Measurements from ENCODE around the gene STEAP1B.
A peak's percentile ranks its signal among the peaks of the same experiment; 100 is the strongest.
"Not testable (repeated sequence)": the region's sequence is repeated elsewhere in the genome, so short reads cannot be mapped to it uniquely, and the experiment has no call there.

STEAP1B gene

DNA sequence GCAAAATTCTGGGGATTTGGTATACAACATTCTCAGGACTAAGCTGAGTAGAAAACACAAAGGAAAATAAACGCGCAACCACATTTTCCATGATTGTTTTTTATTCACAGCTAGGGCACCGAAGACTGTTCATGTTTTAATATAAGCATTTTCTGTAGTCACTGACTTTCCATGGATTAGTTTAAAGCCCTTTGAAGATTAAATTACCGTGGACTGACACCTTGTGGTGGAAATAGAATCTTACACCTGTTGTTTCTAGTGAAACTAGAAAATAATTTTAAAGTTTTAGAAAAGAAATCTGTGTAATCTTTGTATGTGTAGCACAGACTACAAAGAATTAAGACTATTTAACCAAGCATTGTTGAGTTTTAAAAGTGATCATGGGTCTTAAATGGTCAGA is 1.3 kb upstream of the STEAP1B start:
- not testable (repeated sequence) for H3K27ac ChIP-seq (ENCODE audit: poor library complexity, severe bottlenecking); ATAC-seq (ENCODE audit: low read depth); DNase-seq (ENCODE audit: low spot score); H3K36me3 ChIP-seq (ENCODE audit: low read depth); H3K4me3 ChIP-seq (ENCODE audit: severe bottlenecking); H3K9me3 ChIP-seq (ENCODE audit: severe bottlenecking); H3K4me1 ChIP-seq (ENCODE audit: insufficient read depth, poor library complexity, severe bottlenecking); H3K27me3 ChIP-seq (ENCODE audit: insufficient read depth, poor library complexity, severe bottlenecking)
- TF ChIP-seq CTCF (IDR thresholded peaks at IDR 0.05; ENCODE audit: poor library complexity, severe bottlenecking): peak; percentile 54

DNA sequence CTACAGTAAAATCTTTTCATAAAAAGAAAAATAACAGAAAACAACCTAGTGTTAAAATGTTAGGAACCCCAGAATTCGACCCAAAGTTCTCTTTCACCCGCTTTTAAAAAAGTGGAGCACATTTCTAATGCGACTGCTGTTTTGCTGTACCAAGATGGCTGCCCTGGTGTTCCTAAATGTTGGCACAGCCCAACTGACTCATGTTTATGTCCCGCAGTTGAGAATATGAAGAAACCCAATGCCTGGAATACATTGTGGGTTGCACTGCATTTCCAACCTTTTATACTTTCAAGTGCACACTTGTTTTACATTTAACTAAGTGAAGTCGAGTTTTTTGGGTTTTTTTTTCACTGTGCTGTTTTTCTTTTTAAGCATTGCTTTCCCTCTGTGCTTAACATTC is 944 bp downstream of the STEAP1B start:
- no peaks in the 10 kb centered on the region for H3K9me3 ChIP-seq (ENCODE audit: severe bottlenecking)
- TF ChIP-seq CTCF (IDR thresholded peaks at IDR 0.05; ENCODE audit: poor library complexity, severe bottlenecking): no peak
- peaks cover 3% of the 10 kb centered on the region; the same call in 1 of the 2 replicates for H3K36me3 ChIP-seq (ENCODE audit: low read depth)
- H3K27me3 ChIP-seq (ENCODE audit: insufficient read depth, poor library complexity, severe bottlenecking): no peaks in the 10 kb centered on the region
- H3K4me3 ChIP-seq (ENCODE audit: severe bottlenecking): no peak overlapping the region
- H3K27ac ChIP-seq (ENCODE audit: poor library complexity, severe bottlenecking): peak overlapping the region; percentile 89
- DNase-seq (ENCODE audit: low spot score) (no peak), ATAC-seq (ENCODE audit: low read depth) (no peak)
- H3K4me1 ChIP-seq (ENCODE audit: insufficient read depth, poor library complexity, severe bottlenecking): peaks cover 15% of the 10 kb centered on the region

DNA sequence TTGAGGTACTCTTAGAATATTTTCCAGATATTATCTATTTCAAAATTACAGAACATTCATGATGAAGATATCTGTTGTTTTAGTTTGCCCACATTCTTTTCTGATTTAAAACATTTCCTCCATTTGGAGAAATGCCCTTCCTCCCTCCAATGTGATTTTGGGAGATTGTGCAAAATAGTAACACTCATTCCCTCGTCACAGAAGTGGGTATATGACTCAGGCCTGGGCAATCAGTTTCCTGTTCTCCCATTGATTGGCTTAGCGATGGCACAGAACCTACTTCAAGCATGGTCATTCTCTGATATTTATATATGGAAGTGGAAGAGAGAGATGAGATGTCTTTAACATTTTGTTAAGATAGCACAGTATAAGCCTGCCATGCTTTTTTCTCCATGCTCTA is 3.1 kb downstream of the STEAP1B start:
- DNase-seq (ENCODE audit: low spot score); H3K9me3 ChIP-seq (ENCODE audit: severe bottlenecking); H3K27me3 ChIP-seq (ENCODE audit: insufficient read depth, poor library complexity, severe bottlenecking); H3K36me3 ChIP-seq (ENCODE audit: low read depth); H3K4me3 ChIP-seq (ENCODE audit: severe bottlenecking): not testable (repeated sequence)
- H3K27ac ChIP-seq (ENCODE audit: poor library complexity, severe bottlenecking): peak overlapping the region; percentile 89
- H3K4me1 ChIP-seq (ENCODE audit: insufficient read depth, poor library complexity, severe bottlenecking): peaks cover 15% of the 10 kb centered on the region
- ATAC-seq (ENCODE audit: low read depth): peak; percentile 58

- DNase-seq (ENCODE audit: low spot score); H3K27me3 ChIP-seq (ENCODE audit: insufficient read depth, poor library complexity, severe bottlenecking); H3K36me3 ChIP-seq (ENCODE audit: low read depth); H3K9me3 ChIP-seq (ENCODE audit: severe bottlenecking); H3K4me3 ChIP-seq (ENCODE audit: severe bottlenecking): not testable (repeated sequence)
- peak; percentile 71 for ATAC-seq (ENCODE audit: low read depth)
- Histone ChIP-seq H3K4me1 (ENCODE audit: insufficient read depth, poor library complexity, severe bottlenecking) (peaks cover 15% of the 10 kb centered on the region), H3K27ac (ENCODE audit: poor library complexity, severe bottlenecking) (peak overlapping the region; percentile 89)
Observed at GRCh38 chr7:22496296-22496888, 3.6 kb downstream of the STEAP1B start.

GRCh38 chr7:22493160-22493925 is 6.6 kb downstream of the STEAP1B start:
- H3K27me3 ChIP-seq (ENCODE audit: insufficient read depth, poor library complexity, severe bottlenecking); DNase-seq (ENCODE audit: low spot score); H3K27ac ChIP-seq (ENCODE audit: poor library complexity, severe bottlenecking); ATAC-seq (ENCODE audit: low read depth); H3K4me3 ChIP-seq (ENCODE audit: severe bottlenecking); H3K9me3 ChIP-seq (ENCODE audit: severe bottlenecking): not testable (repeated sequence)
- H3K36me3 ChIP-seq (ENCODE audit: low read depth): peaks cover 13% of the 10 kb centered on the region; the same call in 1 of the 2 replicates
- peaks cover 15% of the 10 kb centered on the region for H3K4me1 ChIP-seq (ENCODE audit: insufficient read depth, poor library complexity, severe bottlenecking)

DNA sequence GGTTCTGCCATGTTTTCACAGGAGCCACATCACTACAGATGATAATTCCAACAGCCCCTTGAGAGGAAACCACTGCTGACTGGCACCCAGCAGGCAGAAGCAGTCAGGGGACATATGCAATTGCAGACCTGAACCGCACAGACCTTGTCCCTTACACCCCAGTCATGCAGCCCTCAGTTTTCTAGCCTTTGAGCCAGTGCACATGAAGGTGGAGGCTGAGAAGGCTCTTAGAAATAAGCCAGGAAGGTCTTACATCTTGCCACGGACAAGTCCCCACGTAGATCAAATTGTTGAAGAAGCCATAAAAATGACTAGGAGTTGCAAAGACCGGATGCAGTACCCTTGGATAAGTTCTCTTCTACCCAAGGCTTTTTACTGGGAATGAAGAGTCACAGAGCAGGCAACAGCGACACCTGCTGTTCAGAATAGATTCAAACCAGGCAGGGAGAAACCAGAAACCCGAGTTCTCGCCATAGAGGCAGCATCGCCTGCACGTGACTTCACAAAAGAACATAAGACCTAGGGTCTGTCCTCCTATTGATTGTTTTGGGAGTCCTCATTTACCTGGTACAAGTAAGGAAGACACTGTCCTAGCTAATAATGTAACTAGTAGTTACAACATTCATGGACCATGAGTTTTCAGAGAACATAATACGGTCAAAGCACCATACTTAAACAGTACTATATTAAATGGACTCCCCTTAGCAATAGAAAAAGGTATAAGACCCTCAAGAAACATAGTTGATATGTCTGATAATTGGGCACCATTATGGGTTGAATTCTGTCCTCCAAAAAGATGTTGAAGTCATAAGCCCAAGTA is 11.1 kb downstream of the STEAP1B start:
- H3K36me3 ChIP-seq (ENCODE audit: low read depth): peaks cover 10% of the 10 kb centered on the region; the same call in 1 of the 2 replicates
- H3K4me3 ChIP-seq (ENCODE audit: severe bottlenecking): no peak overlapping the region
- no peaks in the 10 kb centered on the region for H3K9me3 ChIP-seq (ENCODE audit: severe bottlenecking)
- H3K4me1 ChIP-seq (ENCODE audit: insufficient read depth, poor library complexity, severe bottlenecking): no peaks in the 10 kb centered on the region
- peak; percentile 92 for TF ChIP-seq CTCF (IDR thresholded peaks at IDR 0.05; ENCODE audit: poor library complexity, severe bottlenecking)
- DNase-seq (ENCODE audit: low spot score): no peak
- peak; percentile 76 for ATAC-seq (ENCODE audit: low read depth)
- no peak overlapping the region for H3K27ac ChIP-seq (ENCODE audit: poor library complexity, severe bottlenecking)
- no peaks in the 10 kb centered on the region for H3K27me3 ChIP-seq (ENCODE audit: insufficient read depth, poor library complexity, severe bottlenecking)

All from RWPE2 (cell line).